Bronchial epithelial cell (primary cell): ENCODE results near the gene TVP23A. TPM values are rescaled to one million over a fixed set of nuclear protein-coding genes. Genes with fewer than 3 reads are reported as not detected.
"Not testable (repeated sequence)": the region's sequence is repeated elsewhere in the genome, so short reads cannot be mapped to it uniquely, and the experiment has no call there.

Experiments used
- DNase-seq: peaks from one replicate; pipeline ENCODE4 v3.0.0-alpha.2; 2010; ENCODE audit warnings: low read depth
- FAIRE-seq: peaks from 2 replicates; lab custom pipeline; 2011; peaks lifted over from hg19 to GRCh38; lab: Jason Lieb, UNC
- H3K27me3 ChIP-seq: 2 replicates; pipeline ENCODE4 v1.5.1; 2011; ENCODE audit warnings: low read length; ENCODE audit not compliant: control insufficient read depth, insufficient read depth
- H3K36me3 ChIP-seq: 2 replicates; pipeline ENCODE4 v1.5.1; 2011; ENCODE audit warnings: low read length; ENCODE audit not compliant: control insufficient read depth, insufficient read depth
- H3K4me3 ChIP-seq: 2 replicates; pipeline ENCODE4 v1.5.1; 2011; ENCODE audit warnings: mild to moderate bottlenecking, low read depth, low read length, control low read depth
- CTCF ChIP-seq: IDR thresholded peaks from 2 replicates; pipeline ENCODE4 v1.5.1; 2011; ENCODE audit warnings: mild to moderate bottlenecking, moderate library complexity, low read length, control low read depth, inconsistent platforms; ENCODE audit not compliant: insufficient read depth, severe bottlenecking
- total RNA-seq: library from RNA; depleted of rRNA; stranded (reverse); fragments of >200 nt; gene quantifications from 2 replicates; pipeline ENCODE4 v1.2.1, GENCODE V29; 2014

Gene TVP23A
- total RNA-seq, 1 donor from 2014 or later: not detected

GRCh38 chr16:10741844-10742243, 76.8 kb downstream of the TVP23A start:
- DNase-seq (no peak), FAIRE-seq (no peak)
- TF ChIP-seq CTCF: no peak
- no peaks in the 10 kb centered on the region for H3K36me3 ChIP-seq
- H3K27me3 ChIP-seq: no peaks in the 10 kb centered on the region
- H3K4me3 ChIP-seq: no peak overlapping the region

GRCh38 chr16:10741249-10741648, 77.3 kb downstream of the TVP23A start:
- not testable (repeated sequence) for H3K27me3 ChIP-seq, H3K36me3 ChIP-seq, DNase-seq, FAIRE-seq, H3K4me3 ChIP-seq

- H3K36me3 ChIP-seq: no peaks in the 10 kb centered on the region
- H3K4me3 ChIP-seq: no peak overlapping the region
- no peak for TF ChIP-seq CTCF
- FAIRE-seq (no peak), DNase-seq (no peak)
- no peaks in the 10 kb centered on the region for H3K27me3 ChIP-seq
These were observed 77.8 kb downstream of the TVP23A start for GRCh38 chr16:10740845-10741208.

GRCh38 chr16:10740000-10740844, 78.4 kb downstream of the TVP23A start:
- DNase-seq (no peak), FAIRE-seq (no peak)
- no peaks in the 10 kb centered on the region for H3K36me3 ChIP-seq
- TF ChIP-seq CTCF: no peak
- H3K27me3 ChIP-seq: no peaks in the 10 kb centered on the region
- H3K4me3 ChIP-seq: no peak overlapping the region

GRCh38 chr16:10738231-10739077, 80.1 kb downstream of the TVP23A start:
- Histone ChIP-seq H3K4me3 (no peak overlapping the region), H3K27me3 (no peaks in the 10 kb centered on the region), H3K36me3 (no peaks in the 10 kb centered on the region)
- FAIRE-seq (no peak), DNase-seq (peak; percentile 85)
- no peak for TF ChIP-seq CTCF

- peak; percentile 79 for TF ChIP-seq CTCF
- H3K4me3 ChIP-seq: no peak overlapping the region
- no peaks in the 10 kb centered on the region for H3K27me3 ChIP-seq
- FAIRE-seq (no peak), DNase-seq (peak; percentile 48)
- H3K36me3 ChIP-seq: no peaks in the 10 kb centered on the region
These were observed 81.4 kb downstream of the TVP23A start for GRCh38 chr16:10737068-10737625.
